GM19193 (cell line): ENCODE measurements around the gene CD82.

ENCODE experiments used
- POLR2A ChIP-seq: IDR thresholded peaks from 4 replicates; pipeline ENCODE4 v1.6.1; 2011; ENCODE audit not compliant: insufficient read depth, insufficient read length; ENCODE audit errors: extremely low read depth

CD82 gene

DNA sequence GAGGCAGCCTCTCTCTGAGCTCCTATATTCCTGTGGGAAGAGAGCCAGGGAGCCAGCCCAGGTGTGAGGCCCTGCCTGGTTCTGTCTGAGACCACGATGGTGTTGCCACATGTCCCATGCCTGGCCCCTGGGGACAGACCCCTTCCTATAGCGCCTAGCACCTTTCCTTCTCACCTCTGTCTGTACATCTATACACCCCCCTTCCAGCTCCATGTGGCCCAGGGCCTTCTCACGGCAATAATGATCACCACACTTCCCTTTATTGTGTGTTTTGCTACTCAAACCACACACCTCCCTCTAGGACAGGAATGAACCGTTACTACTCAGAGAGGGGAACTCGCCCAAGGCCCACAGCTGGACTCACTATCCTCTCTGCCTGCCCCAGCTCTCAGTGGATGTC is 12.8 kb downstream of the CD82 start:
- TF ChIP-seq POLR2A, result no peak

DNA sequence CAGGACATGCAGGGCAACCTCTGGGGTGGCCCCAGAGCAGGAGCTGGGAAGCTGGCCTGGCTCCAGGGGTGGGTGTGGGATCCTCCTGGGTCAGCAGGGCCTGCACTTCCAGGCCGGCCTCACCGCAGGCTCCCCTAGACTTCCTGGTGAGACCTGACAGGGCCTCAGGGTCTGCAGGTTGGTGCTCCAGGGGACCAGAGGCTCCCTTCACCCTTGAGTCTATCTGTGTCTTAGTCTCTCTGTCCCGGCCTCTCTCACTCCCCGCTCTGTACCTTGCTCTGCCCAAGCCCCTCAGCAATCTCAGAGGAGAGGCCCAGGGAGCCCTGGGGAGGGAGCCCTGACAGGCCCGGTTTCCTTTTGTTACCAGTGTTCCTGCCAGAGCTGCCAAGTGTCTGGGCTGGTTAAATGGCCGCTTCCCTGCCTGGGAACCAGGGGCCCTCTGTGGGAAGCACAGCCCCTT is 13.9 kb downstream of the CD82 start:
- no peak for TF ChIP-seq POLR2A

- no peak for TF ChIP-seq POLR2A
These were observed 15.2 kb downstream of the CD82 start for GRCh38 chr11:44580701-44581100.

GRCh38 chr11:44581246-44581645 is 15.8 kb downstream of the CD82 start:
- TF ChIP-seq POLR2A, result no peak

DNA sequence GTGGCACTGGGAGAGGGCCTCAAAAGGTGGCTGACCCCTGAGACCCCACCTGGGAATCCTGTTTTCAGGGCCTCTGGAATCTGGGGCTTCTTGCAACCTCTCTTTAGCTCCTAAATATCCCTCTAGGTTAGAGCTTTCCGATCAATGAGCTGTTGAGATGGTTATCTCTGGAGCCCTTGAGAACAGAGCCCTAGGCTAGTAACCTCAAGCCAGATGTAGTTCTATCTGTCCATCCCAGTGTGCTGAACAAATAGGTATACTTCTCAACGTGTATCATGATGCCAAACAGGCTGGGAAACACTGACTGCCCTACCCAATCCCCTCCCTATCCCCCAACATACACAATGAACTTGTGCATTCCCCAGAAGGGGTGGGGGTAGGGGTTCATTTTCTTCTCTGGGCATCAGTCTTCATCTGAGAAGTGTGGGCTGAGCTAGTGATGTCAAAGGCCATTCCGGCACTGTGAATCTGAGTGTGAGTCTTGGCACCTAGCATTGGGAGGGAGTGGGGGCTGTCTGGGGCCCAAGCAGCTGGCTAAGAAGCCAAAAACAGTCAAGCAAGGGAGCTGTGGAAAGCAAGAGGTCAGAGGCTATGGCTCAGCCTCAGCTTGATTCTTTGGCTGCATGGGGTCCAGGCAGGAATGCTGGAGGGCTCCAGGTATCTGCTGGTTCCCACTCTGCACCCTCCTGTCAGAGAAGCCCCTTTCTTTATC is 17.3 kb downstream of the CD82 start:
- TF ChIP-seq POLR2A, result no peak

- no peak for TF ChIP-seq POLR2A
These were observed 17.8 kb downstream of the CD82 start for GRCh38 chr11:44583353-44583669.

DNA sequence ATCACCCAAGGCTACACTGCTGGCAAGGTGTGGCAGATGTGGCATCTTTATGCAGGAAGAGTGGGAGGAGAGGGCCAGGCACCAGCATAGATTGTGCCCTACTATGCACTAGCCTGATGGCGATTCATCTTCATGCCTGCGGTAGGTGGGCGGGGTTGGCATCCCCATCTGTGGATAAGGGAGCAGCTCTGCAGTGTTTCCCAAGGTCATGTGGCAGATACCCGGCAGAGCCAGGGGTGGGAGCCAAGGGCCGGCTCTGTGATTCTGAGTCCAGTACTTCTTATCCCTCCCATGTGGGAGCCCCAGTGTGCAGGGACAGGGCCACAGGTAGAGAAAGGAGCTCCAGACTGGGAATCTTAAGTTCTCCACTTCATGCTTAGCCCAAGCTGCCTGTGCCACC is 20.0 kb downstream of the CD82 start:
- no peak for TF ChIP-seq POLR2A

DNA sequence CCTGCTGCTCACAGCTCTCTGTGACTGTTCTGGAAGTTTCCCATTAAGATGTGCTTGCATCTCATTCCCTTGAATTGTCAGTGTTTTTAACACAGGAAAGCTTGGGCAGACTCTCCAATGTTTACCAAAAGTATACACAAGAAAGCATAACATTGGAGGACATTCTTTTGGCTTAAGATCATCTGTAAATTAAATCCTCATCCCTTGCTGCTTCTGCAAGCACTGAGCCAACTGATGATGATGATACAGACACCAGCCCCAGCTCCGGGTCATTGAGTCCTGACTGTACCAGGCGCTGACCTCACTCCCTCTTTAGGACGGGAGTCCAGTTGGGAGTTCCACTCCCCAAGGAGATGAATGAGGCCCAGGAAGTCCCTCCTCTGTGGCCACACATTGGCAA is 23.8 kb downstream of the CD82 start:
- TF ChIP-seq POLR2A, result no peak

DNA sequence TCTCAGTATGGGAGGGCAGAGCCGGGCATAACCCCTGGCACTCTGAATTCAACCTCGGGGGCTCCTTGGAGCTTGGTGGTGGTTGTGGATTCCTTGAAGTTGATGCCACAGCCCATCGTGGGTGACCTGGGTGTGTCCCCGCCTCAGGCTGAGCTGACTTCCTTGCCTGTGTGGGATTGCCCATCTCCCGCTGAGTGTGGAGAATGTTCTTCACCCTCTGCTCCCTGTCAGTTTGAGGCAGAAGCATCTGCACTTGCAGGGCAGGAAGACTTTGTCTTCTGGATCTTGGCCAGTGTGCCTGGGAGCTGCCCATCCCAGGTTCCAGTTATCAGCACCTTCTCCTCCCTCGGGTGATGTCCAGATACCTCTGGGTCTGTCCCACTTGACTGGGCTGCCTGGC is 25.3 kb downstream of the CD82 start:
- no peak for TF ChIP-seq POLR2A

DNA sequence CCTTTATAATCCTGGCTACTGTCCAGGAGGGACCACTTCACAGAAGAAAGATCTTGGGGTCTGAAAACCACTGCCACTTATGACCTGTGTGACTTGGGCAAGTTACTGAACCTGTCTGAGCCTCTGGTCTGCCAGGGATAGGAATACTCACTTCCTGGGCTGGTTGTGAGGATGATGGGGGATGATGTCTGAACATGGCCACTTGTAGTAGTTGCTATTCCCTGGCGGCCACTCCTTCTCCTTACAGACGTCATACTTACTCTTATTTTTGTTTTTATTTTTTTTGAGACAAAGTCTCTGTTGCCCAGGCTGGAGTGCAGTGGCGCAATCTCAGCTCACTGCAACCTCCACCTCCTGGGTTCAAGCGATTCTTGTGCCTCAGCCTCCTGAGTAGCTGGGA is 26.1 kb downstream of the CD82 start:
- TF ChIP-seq POLR2A, result no peak

DNA sequence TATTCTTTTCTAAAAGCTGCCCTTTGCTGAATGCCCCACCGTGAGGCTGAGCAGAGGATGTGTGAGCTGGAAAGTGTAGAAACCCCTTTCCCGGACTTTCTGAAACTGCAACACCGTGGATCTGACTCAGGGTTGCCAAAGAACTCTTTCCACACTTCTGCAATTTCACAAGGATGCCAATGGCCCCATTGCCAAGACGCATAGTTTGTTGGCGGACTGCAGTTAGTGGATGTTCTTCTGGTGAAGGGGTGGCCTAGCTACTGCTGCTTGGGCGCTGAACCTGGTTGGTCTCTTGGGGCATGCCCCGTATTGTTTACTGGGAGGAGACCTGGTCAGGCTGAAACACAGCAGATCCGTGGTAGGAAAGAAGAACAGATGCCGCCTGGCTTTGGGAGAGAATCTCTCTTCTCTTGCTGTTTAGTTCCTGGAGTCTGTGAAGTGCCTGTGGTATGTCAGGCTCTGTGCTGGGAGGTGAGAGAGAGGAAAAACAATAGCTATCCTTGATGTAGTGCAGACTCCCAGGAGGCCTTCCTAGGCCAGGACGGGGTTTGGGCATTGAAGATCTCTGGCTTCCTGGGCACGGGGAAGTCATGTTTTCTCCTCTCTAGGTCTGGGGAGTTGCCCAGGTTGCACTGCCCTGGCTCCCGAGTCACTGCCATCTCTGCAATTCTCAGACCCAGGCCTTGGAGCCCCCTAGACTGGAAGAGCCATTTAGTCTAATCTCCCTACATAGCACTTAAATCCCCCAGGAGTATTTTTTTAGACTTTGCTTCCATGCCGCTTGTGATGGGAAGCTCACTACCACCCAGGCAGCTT is 26.9 kb downstream of the CD82 start:
- TF ChIP-seq POLR2A, result no peak

DNA sequence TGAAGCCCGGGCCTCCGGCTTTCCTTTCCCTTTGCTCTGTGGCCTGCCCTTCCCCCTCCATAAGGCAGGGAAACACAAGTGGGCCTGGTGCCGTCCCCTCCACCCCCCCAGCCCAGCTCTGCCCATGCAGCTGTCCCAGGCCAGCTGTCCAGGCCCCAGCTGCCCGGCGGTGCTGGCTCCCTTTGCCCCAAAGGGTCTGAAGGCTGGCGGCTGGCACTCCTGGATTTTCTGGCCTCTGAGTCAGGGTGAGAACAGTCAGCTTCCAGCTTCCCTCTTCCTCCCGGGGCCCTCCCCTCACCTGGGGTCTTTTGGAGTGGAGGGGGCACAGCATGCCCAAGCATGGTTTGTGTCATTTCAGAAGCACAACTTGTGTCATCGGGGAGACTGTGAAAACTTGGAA is 27.8 kb downstream of the CD82 start:
- no peak for TF ChIP-seq POLR2A

GRCh38 chr11:44595006-44595405 is 29.5 kb downstream of the CD82 start:
- no peak for TF ChIP-seq POLR2A

DNA sequence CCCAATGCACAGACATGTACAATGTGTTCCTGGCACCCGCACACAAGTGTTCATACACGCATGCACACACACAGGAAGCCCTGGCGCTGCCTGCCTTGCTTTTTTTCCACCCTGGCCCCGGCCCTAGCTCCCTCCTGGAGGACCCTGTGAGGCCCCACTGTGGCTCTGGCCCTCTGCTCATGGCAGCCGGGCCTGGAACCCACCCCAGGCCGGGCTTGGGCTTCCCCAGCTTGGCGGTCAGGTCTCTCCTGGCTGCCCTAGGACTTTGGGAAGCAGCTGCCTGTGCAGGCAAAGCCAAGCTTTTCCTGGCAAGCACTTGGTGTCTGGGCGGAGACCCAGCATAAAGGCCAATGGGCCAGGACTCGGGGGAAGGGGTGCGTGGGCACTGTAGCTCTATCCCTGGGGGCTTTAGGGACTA is 30.5 kb downstream of the CD82 start:
- TF ChIP-seq POLR2A, result no peak

DNA sequence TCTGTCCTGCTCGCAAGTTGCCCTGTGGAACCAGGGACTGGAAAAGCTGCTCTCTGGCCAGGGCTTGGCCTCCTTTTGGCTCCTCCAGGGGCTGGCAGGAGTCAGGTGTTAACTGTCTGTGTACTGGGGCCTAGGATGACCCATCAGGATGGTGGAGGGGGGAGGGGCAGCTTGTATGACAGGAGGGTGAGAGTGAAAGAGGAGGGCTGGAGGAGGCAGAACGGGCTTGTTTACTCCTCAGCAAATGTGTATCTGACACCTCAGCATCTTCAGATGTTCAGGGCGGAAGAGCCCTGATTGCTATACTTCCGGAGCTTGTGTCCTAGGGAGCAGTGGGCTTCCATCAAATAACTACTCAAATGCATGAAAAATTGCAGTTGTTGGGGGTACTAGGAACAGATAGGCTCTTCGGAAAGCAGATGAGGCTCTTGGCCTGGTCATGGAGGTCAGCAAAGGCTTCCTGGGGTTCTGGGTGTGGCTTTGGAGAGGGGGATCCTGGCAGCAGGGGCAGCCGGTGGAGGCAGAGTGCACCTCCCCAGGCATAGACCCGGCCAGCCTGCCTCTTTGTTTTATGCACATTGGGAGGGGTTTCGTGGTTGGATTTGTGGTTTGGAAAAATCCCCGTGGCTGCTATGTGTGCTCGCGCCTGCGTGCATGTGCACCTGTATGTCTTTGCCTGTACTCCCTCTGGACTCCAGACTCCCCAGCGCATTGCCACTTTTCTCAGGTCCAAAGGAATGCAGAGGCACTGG is 31.2 kb downstream of the CD82 start:
- TF ChIP-seq POLR2A, result peak; percentile 36
